GM13976 (cell line): Measurements from ENCODE around the gene SLC17A8.

Experiments
- DNase-seq: peaks from one replicate; pipeline ENCODE4 v3.0.0; 2012; ENCODE audit warnings: low spot score
- in situ Hi-C: fragments of 300-500 bp; cut with MboI; formaldehyde crosslinking; loops from one replicate; pipeline ENCODE4 v1.12.0; 2022; ENCODE audit warnings: low sequenced_read_pairs, mixed read lengths, inconsistent platforms; ENCODE audit not compliant: unreplicated experiment
- TF ChIP-seq, protein P1 (sequence below): IDR thresholded peaks from 2 replicates; pipeline ENCODE4 v1.5.1; 2012; ENCODE audit warnings: borderline replicate concordance, mild to moderate bottlenecking; ENCODE audit not compliant: insufficient read depth; ENCODE audit errors: extremely low read depth, missing control alignments, control extremely low read depth

SLC17A8 gene

DNA sequence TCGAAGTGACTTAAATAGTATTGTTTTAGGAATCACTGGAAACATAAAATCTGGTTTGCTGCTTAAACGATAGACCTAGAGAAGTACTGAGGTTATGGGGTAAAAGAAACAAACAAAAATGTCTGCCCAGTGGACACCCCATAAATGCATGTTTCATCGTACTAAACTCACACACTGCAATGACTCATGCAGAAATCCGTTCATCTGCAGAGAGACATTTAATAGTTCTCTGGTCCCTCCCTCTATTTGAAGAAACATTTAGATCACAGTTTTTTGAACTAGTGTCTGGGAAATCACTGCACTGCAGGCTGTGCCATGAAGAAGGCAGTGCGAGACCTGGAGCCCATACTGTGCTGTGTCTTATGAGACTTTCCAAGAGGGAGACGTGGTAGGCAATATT lies 25.5 kb downstream of the SLC17A8 start:
- TF ChIP-seq, protein P1, sequence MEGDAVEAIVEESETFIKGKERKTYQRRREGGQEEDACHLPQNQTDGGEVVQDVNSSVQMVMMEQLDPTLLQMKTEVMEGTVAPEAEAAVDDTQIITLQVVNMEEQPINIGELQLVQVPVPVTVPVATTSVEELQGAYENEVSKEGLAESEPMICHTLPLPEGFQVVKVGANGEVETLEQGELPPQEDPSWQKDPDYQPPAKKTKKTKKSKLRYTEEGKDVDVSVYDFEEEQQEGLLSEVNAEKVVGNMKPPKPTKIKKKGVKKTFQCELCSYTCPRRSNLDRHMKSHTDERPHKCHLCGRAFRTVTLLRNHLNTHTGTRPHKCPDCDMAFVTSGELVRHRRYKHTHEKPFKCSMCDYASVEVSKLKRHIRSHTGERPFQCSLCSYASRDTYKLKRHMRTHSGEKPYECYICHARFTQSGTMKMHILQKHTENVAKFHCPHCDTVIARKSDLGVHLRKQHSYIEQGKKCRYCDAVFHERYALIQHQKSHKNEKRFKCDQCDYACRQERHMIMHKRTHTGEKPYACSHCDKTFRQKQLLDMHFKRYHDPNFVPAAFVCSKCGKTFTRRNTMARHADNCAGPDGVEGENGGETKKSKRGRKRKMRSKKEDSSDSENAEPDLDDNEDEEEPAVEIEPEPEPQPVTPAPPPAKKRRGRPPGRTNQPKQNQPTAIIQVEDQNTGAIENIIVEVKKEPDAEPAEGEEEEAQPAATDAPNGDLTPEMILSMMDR: no peak
- in situ Hi-C loops: no loop called here
- no peak for DNase-seq

DNA sequence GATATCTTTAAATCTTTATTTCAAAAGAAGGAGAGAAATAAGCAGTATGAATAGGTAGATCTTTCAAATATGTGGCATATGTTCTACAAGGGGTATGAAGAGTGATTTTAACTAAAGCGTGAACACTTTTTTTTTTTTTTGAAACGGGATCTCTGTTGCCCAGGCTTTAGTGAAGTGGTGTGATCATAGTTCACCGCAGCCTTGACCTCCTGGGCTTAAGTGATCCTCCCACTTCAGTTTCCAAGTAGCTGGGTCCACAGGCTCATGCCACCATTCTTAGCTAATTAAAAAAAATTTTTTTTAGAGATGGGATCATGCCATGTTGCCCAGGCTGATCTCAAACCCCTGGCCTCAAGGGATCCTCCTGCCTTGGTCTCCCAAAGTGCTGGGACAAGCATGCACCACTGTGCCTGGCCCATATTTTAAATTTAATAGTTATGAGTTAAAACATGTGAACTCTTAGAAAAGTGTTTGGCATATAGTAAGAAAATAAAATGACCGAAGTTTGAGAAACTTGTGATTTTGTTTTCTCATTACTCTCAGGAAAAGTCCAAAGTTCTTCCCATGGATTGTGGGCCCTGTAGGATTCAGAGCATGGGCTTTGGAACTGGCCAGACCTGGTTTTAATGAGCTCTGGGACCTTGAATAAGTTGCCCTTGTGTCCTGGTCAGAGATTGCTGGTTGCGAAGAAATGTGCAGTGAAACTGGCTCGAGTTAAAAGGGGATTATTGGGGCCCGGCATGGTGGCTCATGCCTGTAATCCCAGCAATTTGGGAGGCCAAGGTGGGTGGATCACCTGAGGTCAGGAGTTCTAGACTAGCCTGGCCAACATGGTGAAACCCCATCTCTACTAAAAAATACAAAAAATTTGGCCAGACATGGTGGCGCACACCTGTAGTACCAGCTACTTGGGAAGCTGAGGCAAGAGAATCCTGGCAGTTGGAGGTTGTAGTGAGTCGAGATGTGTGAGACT lies 27.0 kb downstream of the SLC17A8 start:
- no peak for DNase-seq
- in situ Hi-C loops: no loop called here
- TF ChIP-seq, protein P1: no peak

DNA sequence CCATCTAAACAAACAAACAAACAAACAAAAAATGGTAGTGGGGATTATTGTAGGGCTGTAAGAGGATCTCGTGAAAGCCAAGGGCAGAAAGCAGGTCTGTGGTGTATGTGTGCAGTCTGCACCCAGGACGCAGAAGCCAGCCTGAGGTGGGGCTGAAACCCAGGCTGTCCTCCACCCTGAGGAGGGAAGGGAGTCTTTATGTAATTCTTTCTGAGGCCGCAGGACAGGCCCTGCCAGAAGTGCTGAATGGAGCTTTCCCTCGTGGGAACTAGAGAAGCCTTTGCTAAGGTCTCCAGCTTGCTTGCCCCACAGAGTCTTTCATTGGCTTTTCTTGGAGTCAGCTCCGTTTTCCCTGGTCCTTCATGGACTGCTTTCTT lies 27.7 kb downstream of the SLC17A8 start:
- in situ Hi-C loops: no loop called here
- no peak for DNase-seq
- TF ChIP-seq, protein P1: no peak

DNA sequence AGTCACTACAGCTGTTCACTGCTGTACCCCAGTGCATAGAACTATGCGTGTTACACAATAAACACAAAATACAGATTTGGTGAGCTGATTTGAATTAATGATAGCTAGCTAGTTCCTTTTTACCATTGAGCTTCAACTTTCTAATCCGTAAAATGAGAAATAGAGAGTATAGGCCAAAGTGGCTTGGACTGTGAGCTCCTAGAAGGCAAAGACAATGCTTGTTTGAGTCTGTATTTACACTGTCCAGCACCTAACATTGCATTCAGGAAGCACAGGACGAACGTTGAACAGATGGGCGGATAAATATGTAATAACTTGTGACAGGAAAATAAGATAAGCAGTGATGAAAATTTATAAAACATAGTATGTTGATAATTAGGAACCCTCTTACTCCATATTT lies 31.5 kb downstream of the SLC17A8 start:
- TF ChIP-seq, protein P1: no peak
- no peak for DNase-seq
- in situ Hi-C loops: no loop called here

DNA sequence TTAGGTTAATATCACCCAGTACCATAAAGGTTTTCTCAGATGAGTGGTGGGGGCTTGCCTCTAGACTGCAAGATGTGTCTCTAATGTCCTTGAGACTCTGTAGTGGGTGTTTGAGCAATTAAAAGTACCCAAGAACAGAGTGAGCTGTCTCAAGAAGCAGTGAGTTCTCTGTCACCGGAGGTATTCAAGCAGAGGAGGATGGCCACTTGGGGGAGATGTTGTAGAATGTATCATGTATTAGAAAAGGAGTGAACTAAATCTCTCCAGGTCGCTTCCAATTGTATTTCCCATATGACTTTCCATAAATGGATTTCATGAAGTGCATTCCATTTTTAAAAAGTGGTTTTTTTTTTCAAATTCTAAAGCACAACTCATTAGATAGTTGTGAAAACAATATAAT lies 35.0 kb downstream of the SLC17A8 start:
- in situ Hi-C loops: no loop called here

DNA sequence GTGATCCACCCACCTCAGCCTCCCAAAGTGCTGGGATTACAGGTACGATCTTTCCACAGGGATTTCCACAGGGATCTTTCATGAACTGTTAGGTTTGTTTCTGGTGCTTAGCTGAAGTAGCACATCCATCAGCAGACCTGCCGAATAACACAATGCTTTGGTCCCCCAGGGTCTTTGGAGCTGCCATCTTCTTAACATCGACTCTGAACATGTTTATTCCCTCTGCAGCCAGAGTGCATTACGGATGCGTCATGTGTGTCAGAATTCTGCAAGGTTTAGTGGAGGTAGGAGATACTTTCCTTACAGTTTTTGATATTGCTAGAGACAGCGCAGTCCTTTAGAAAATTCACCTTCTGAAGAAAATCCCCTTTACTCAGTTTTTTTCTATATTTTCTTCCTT lies 36.3 kb downstream of the SLC17A8 start:
- in situ Hi-C loops: no loop called here
- DNase-seq: no peak
- TF ChIP-seq, protein P1: no peak

More for the DNA sequence above, 35.0 kb downstream of the SLC17A8 start:
- TF ChIP-seq, protein P1: no peak
- no peak for DNase-seq

DNA sequence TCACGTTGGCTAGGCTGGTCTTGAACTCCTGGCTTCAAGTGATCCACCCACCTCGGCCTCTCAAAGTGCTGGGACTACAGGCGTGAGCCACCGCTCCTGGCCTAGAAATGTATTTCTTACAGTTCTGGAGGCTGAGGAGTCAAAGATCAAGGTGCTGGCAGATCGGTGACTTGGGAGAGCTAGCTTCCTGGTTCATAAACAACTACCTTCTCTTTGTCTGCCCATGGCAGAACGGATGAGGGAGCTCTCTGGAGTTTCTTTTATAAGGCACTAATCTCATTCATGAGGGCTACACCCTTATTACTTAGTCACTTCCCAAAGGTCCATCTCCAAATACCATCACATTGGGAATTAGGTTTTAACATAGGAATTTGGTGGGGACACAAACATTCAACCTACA lies 38.9 kb downstream of the SLC17A8 start:
- TF ChIP-seq, protein P1: no peak
- DNase-seq: no peak
- in situ Hi-C loops: no loop called here
